Measurements from ENCODE around the gene LMTK2.

The LMTK2 gene

DNA sequence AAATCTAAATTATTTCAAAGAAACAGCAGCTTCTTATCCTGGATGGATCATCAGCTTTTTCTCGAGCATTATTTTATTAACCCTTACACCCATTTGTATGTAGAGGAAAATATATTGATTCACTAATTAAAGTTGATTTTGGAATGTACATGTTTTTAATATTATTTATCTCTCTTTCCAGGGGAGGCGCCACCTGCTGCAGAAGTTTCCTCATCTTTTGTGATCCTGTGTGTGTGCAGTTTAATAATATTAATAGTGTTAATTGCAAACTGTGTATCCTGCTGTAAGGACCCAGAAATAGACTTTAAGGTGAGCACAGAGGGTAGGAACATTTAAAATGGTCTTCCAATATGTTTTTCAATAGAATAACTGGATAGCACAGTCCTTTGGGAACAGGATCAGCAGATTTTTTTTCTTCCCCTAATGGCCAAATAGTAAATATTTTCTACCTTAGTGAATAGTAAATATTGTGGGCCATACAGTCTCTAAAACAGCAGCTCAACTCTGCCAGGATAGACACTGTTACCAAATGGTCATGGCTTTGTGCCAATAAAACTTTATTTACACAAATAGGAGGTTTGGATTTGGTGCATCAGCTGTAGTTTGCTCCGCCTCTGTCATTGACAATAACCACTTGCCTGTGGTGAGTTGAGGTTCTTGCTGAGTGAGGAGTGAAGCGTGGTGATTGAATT lies 30.6 kb downstream of the LMTK2 start:
- no peak for DNase-seq (ENCODE audit: low spot score)

DNA sequence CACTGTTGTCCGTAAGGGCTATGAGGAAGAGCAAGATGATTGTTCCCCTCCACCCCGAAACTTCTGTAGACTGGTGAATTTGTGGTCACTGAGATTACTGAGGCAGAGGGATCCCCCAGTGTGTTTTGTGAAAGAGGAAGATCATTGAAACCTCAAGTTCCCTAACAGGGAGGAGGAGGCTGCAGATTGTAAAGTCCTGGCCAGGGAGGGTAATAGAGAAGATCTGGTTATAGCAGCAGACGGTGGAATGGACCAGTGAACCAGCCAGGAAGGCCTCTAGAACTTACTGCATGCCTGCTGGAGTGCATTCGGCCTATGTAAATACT lies 31.1 kb downstream of the LMTK2 start:
- no peak for DNase-seq (ENCODE audit: low spot score)

DNA sequence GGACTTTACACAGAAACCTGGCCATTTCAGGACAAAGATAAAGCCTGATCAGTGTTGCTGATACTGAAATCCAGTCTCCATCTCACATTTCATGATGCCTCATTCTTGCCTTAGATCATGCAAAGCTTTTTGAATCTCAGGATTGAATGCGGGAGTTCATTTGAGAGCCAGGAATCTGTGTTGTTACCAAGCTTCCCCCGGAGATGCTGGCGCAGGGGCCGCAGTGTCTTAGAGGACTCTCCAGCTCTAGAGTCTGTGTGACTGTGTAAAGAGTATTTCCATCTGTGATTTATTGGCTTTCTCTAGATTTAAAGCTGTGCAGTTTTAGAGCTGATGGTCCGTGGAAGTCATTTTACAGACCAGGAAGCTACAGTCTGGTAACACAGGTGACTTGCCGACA lies 32.0 kb downstream of the LMTK2 start:
- DNase-seq (ENCODE audit: low spot score): no peak

DNA sequence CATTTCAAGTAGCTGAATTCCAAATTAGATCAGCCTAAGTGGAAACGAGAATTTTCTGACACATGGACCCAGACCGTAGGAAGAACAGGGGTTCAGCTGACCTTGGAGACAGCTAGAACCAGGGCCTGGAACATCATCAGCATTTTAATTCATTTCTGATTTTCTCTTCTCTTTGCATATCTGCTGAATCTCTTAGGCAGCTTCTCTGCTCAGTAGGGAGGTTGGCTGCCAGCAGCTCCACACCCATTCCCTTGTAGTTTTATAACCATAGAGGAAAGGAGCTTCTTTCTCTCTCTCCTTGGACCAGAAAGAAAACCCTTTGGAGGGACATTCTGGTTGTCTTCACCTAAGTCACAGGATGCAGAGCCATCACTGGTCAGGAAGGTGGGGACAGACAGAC lies 36.0 kb downstream of the LMTK2 start:
- no peak for DNase-seq (ENCODE audit: low spot score)

DNA sequence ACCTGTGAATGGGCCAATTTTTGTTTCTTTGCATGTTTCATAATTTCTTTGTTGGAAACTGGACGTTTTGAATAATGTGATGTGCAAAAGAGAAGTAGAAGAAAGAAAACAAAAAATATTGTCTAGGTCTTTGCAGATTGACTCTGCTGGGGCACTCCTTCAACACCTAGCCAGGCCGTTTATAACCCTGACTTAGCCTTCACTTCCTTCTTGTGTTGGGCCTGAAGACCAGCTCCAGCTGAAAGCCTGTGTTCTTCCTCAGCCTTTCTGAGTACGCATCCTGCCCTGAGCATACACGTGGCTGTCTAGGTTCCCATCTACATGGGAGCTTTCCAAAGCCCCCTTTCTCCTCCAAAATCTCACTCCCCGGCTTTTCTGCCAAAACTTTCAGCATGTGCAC lies 41.9 kb downstream of the LMTK2 start:
- DNase-seq (ENCODE audit: low spot score): no peak

DNA sequence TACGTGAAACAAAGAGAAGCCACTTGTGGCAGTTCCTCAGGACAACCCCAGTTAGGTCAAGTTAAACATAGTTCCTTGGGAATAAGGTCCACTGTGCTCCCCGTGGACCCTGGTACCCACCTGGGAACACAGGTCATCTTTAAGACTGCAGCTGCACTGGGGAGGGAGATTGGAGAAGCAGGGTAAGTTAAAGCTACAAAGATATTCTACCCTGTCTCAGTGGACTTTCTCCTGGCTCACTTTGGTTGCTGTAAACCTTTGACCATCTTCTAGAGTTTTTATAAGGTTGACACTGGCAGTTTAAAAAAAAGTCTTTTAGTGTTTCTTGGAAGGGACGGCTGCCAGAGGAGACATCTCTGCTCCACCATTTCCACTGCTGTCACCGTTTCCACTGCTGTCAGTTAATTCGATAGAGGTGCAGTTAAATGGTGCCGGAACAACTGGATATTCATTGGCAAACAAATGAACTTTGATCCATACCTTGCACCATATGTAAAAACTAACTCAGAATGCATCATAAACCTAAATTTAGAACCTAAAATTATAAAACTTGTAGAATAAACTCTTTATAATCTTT lies 42.5 kb downstream of the LMTK2 start:
- no peak for DNase-seq (ENCODE audit: low spot score)

DNA sequence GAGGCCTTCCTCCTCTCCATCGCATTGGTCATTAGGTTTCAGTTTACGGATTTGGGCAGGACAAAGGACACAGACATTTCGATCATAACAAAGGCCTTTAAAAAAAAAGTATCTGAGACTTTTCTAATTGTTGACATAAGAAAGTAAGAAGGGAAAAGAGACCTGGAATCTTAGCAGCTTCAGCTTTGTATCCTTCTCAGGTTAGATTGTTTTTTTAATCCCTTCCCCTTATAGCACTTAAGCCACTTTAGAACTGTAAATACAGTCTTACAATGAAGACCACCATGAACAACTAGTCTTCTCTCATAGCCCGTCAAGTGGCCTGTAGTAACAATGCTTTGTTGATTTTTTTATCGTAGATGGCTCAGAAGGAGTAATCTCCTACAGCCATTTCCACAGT lies 45.2 kb downstream of the LMTK2 start:
- no peak for DNase-seq (ENCODE audit: low spot score)

DNA sequence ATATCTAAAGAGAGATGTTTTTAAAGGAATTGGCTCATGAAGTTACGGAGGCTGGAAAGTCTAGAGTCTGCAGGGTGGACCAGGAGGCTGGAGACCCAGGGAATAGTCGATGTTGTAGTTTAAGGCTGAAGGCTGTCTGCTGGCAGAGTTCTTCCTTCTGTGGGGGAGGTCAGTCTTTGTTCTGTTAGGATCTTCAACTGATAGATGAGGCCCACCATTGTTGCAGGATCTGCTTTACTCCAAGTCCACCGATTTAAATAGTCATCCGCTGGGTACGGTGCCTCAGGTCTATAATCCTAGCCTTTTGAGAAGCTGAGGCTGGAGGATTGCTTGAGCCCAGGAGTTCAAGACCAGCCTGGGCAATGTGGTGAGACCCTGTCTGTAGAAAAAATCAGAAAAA lies 50.0 kb downstream of the LMTK2 start:
- DNase-seq (ENCODE audit: low spot score): no peak

DNA sequence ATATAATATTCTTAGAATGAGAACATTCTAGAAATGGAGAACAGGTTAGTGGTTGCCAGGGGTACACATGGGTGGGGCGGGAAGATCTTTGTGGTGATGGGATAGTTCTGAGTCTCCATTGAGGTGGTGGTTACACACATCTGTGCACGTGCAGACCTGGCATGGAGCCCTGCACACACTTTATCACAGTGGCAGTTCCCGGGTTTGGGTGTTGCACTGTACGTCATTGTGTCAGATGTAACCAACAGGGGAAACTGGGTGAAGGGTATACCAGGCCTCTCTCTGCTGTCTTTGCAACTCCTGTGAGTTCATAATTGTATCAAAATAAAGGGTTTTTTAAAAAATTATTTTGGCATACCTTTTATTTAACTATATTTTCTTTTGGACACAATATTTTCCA lies 51.1 kb downstream of the LMTK2 start:
- no peak for DNase-seq (ENCODE audit: low spot score)

DNA sequence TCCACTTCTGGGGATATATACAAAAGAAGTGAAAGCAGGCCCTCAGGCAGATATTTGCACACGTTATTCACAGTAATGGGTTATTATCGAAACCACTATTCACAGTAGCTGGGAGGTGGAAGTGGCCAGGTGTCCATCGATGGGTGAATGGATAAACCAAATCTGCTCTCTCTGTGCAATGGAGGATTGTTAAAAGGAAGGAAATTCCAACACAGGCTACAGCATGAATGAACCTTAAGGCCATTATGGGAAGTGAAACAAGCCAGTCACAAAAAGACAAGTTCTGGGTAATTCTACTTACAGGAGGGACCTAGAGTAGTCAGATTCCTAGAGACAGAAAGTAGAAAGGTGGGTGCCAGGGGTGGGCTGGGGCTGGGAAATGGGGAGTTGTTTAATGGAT lies 56.1 kb downstream of the LMTK2 start:
- DNase-seq (ENCODE audit: low spot score): no peak

DNA sequence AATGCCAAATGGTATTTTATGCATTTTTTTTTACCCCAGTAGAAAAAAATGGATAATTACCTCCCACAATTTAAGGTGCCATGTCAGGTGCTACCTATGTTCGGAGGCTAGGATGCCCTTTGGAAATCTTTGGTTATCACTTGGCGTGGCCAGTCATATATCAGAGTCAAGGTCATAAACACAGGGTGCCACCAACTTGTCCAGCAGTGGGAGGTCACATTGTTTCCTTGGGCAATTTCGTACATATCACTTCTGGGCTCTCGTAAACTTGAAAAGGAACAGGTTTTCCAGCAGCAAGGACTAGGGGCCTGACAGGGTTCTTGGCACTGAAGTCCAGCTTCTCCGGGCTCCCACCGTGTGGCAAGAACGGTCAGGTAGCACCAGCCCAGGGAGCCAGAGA lies 56.6 kb downstream of the LMTK2 start:
- no peak for DNase-seq (ENCODE audit: low spot score)

DNA sequence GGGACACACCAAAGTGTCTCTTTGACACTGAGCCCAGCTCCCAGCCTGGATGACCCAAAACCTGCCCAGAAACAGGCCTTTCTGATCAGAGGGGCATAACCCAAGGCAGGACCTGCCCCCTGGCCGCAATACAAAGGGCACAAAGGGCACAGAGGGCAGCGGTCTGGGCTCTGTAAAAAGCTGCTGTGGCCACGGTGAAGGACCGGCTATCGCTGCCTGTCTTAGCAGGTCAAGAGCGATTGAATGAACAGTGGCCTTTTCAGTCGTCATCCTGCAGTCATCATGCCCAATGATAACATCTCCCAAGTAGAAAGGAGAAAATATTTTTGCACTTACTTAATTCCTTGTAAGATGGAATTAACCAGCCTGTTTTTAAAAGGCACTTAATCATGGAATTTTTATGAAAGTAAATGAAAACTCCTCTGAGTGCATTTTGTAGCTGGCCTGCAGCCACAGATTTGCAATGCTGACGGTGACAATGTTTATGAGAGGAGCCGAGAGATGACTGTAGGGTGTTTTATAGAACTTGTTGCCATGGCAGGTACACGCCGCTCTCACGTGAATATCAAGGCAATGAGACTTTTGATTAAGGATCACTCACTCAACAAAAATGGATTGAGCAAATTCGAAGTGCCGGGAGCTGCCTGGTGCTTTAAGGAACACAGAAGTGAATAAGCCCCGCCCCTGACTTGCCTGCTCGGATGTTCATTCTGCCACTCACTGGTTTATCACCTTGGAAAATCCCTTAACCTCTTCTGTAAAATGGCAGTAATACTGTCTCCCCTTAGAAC lies 57.2 kb downstream of the LMTK2 start:
- no peak for DNase-seq (ENCODE audit: low spot score)

DNA sequence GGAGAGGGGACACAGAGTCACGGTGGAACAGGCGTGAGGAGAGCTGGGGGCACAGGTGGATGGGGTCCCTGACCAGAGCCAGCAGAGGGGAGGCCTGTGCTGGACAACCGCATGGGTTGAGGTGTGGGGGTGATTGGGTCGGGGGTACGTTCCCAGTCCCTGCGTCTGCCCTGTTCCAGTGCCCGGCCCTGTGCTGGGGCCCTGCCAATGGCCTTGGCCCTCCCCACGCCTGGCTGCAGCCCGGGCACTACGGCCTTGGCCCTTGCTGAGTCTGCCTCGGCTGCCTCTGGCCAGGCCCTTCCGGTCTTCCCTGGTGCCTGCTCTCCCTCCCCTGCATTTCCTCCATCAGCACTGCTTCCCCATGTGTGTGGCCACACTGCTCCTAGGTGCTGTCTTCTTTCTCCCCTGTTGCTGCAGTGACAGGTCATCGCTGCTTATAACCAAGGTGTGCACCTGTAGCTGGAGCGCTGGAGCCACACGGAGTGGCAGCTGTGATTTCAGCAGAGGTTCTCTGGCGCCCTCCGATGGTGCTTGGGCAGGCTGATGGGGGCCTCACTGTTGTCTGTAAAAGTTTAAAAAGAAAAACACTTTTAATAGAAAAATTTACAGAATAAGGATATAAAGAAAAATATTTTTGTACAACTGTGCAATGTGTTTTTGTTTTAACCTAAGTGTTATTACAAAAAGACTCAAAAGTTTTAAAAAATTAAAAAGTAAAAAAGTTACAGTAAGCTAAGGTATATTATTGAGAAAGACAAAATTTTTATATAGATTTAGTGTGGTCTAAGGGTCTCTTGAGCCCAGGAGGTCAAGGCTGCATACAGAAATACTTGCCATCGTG lies 59.4 kb downstream of the LMTK2 start:
- DNase-seq (ENCODE audit: low spot score): peak; percentile 28

DNA sequence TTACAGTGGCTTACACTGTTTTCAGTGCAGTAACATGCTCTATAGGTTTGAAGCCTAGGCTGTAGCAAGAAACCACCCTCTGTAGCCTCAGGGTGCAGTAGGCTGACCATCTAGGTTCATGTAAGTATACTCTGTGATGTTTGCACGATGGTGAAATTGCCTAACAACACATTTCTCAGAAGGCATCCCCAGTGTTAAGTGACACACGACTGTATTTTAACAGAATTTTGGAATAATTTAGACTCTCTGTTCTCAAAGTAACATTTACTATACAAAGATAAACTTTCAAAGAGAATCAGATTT lies 60.0 kb downstream of the LMTK2 start:
- DNase-seq (ENCODE audit: low spot score): no peak

DNA sequence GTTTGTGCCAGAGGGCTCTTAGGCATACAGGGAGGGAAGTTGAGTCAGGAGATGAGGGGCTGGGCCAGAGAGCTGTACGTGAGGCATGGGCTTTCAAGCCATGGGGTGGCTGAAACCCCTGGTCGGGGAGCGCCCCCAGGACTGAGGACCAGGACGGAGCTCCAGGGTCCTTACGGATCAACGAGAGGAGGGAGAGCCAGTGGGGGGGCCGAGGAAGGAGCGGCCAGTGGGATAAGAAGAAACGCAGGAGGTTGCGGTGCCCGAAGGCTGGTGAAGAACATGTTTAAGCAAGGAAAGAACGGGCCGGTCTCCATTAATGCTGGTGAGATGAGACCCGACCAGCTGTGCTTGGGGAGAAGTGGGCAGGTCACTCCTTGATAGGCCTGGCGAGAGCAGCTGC lies 61.0 kb downstream of the LMTK2 start:
- no peak for DNase-seq (ENCODE audit: low spot score)

DNA sequence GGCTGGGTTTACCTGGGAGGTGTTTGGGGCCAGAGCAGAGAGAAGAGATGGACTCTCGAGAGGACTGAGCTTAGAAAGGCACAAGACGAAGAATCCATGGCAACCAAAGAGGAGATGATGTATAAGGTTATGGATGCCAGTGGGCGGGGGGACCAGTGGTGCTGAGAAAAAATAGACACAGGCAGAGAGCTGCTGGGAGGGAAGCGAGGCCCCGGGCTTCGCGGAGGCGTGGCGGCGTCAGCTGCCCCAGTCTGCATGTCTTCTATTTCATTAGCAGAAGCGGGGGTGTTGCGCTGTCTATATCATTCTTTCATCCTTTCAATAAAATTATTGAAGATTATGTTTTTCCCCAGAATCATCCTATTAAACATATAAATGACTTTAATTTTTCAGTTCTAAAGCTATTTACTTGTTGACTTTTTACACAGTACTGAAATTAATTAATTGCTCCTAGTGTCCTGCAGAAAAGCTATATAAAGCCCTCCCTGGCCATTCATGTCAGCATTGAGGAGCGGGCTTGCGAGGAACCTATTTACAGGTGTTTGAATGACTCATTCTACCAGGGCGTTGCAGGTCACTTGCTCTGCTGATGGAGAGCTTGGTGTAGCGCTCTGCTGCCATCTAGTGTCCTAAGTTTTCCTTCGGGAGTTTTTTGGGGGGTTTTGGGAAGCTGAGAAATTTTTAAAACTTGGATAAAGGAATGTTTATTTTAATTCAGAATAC lies 61.7 kb downstream of the LMTK2 start:
- DNase-seq (ENCODE audit: low spot score): peak; percentile 78

DNA sequence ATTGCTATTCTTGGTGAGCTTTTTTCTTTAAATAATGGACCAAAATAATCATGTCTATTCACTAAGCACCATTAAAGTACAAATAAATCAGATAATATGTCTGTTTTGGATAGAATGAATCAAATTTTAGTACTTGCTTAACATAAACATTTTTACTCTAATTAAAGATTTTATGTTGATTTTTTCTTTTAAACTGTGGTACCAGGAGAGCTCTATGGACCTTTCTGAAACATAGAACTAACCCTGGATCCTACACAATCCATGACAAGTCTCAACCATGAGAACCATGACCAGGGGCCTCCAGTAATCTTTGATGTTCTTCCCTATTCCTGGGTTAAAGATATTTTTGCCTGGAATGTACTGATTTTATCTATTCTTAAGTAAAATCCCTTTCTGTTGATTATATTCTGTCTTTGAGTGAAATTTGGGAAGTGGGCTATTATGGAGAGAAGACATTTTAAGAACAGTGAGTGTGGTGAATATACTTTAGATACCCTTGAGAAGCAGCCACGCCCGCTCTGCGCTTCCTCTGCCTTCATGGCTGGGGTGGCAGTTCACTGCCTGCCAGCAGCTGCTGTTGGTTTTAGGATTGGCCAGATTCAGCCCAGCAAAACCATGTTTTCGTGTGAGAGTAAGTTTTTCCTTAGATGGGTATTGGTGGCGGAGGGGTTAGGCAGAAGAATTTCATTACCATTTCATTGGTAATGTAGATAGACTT lies 62.4 kb downstream of the LMTK2 start:
- no peak for DNase-seq (ENCODE audit: low spot score)

DNA sequence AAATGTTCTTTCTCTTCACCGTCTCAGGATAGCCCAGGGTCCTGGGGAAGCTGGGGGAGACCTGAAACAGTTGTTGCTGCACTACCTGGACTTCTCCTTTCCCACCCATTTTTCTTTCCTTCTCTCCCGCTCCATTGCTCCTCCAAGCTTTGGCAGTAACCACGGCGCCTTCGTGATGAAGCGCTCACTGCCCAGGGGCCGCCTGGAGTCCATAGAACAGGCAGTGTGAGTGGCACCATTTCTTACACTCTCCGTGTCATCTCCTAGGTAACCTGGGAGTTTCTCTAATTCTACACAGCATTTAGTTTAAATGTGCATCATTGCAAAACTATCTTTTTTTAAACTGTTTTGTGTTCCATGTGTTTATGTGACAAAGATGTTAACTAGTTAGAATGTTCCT lies 64.3 kb downstream of the LMTK2 start:
- DNase-seq (ENCODE audit: low spot score): no peak

DNA sequence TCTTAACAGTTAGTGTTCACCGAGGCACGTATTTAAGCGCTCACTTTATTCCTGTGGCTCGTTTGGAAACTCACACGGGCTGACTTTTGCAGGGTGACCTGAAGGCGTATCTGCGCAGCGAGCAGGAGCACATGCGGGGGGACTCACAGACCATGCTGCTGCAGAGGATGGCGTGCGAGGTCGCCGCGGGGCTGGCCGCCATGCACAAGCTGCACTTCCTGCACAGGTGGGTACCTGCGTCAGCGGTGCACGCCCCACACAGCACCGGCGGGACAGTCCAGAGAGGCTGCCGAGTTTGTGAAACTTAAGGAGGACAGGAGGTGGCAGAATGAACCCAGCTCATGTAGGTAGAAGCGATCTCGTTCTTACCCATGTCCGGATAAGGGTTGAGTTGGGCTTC lies 64.8 kb downstream of the LMTK2 start:
- DNase-seq (ENCODE audit: low spot score): no peak

DNA sequence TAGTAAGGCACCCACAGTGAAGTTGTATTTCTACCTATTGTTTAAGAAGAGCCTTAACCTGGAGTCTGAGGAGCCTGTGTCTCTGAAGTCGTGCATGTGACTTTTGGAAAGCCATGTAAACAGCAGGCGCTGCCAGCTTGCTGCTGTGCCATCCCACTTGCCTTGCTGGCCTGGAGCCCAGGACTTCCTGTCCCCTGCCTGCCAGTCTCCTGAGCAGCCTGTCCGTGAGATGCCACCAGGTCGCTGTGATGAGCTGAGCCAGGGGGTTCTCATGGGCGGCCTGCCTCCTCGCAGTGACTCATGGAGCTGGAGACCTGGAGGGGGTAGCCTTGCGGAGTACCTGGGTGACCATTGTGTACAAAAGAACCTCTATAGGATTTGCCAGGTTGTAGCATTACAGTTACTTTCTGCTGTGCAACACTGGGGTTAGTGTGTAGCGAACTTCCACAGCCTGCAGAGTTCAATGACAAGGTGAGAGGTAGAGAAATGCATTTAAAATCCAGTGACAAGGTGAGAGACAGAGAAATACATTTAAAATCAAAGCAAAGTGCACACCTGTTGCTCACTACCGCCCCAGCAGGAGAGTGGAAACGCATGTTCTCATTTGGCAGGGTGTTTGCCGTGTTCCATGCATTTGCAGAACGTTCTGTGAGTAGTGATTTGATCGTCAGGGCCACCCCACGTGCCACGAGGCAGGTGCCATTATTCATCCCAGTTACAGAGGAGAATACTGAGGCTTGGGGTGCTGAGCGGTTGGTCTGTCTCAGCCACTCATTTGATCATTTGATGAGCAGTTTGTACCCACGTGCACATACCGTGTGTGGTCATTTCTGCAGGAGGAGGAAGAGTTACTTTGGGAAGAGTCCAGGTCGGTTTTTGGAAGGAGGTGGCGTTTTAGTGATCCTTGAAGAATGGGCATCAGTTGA lies 67.9 kb downstream of the LMTK2 start:
- DNase-seq (ENCODE audit: low spot score): no peak

All from COLO829 (cell line).